SK-N-SH (cell line): ENCODE results near the gene UTP3.

ENCODE experiments used
- MXI1 ChIP-seq: IDR thresholded peaks from 2 replicates; pipeline ENCODE4 v1.6.1; 2012; ENCODE audit warnings: mild to moderate bottlenecking, low read depth, low read length, improper control_type of control experiment
- TF ChIP-seq, protein P1 (sequence below): fragments of 200-600 bp; sonication (generic); IDR thresholded peaks from 2 replicates; pipeline ENCODE4 v1.6.1; 2017; ENCODE audit warnings: antibody characterized with exemption, mild to moderate bottlenecking, moderate library complexity

DNA sequence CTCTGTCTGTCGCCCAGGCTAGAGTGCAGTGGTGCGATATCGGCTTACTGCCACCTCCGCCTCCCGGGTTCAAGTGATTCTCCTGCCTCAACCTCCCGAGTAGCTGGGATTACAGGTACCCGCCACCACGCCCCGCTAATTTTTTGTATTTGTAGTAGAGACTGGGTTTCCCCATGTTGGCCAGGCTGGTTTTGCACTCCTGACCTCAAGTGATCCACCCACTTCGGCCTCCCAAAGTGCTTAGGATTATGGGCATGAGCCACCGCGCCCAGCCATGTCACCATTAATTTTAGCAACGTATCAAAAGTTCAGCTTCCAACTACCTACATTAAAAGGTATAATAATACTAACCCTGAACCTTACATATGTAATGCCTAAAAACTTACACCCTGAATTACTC, 940 bp upstream of the UTP3 start:
- TF ChIP-seq, protein P1, sequence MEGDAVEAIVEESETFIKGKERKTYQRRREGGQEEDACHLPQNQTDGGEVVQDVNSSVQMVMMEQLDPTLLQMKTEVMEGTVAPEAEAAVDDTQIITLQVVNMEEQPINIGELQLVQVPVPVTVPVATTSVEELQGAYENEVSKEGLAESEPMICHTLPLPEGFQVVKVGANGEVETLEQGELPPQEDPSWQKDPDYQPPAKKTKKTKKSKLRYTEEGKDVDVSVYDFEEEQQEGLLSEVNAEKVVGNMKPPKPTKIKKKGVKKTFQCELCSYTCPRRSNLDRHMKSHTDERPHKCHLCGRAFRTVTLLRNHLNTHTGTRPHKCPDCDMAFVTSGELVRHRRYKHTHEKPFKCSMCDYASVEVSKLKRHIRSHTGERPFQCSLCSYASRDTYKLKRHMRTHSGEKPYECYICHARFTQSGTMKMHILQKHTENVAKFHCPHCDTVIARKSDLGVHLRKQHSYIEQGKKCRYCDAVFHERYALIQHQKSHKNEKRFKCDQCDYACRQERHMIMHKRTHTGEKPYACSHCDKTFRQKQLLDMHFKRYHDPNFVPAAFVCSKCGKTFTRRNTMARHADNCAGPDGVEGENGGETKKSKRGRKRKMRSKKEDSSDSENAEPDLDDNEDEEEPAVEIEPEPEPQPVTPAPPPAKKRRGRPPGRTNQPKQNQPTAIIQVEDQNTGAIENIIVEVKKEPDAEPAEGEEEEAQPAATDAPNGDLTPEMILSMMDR: no peak
- TF ChIP-seq MXI1: no peak
